Measurements from ENCODE around the gene KCNK6. TPM values are rescaled to one million over a fixed set of nuclear protein-coding genes. Genes with fewer than 3 reads are reported as not detected.

The KCNK6 gene
- total RNA-seq, 1 experiment from 2014 or later, result 6.5 TPM

DNA sequence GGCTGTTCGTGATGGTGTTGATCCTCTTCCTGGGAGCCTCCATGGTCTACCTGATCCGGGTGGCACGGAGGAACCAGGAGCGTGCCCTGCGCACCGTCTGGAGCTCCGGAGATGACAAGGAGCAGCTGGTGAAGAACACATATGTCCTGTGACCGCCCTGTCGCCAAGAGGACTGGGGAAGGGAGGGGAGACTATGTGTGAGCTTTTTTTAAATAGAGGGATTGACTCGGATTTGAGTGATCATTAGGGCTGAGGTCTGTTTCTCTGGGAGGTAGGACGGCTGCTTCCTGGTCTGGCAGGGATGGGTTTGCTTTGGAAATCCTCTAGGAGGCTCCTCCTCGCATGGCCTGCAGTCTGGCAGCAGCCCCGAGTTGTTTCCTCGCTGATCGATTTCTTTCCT, 27.8 kb upstream of the KCNK6 start:
- no peak overlapping the region for H4K8ac ChIP-seq (replicated peaks; ENCODE audit: insufficient read length, low read depth, low read length)
- no peak overlapping the region for H2BK20ac ChIP-seq (ENCODE audit: low read depth, low read length, poor library complexity, severe bottlenecking)
- no peak overlapping the region for H3K9ac ChIP-seq (ENCODE audit: extremely low read depth, insufficient read length, low read length)
- peaks cover 3% of the 10 kb centered on the region in 2 experiments; a peak in 3 of 4 replicates for H3K4me1 Mint-ChIP-seq
- H3K79me2 ChIP-seq (ENCODE audit: insufficient read depth, low read length), result no peaks in the 10 kb centered on the region
- no peak overlapping the region for H3K27ac ChIP-seq (ENCODE audit: insufficient read length, low read depth, low read length)
- H3K23ac ChIP-seq (ENCODE audit: insufficient read length, low read depth, low read length), result no peak overlapping the region
- no peak overlapping the region for H2AFZ ChIP-seq (ENCODE audit: low read length)
- H3K9me3 ChIP-seq (ENCODE audit: control insufficient read depth, low read depth, low read length), result no peaks in the 10 kb centered on the region
- no peak overlapping the region for H3K14ac ChIP-seq (ENCODE audit: insufficient read depth, low read length)
- no peak overlapping the region for H2BK120ac ChIP-seq (ENCODE audit: low read depth, low read length, poor library complexity, severe bottlenecking)
- H2BK5ac ChIP-seq (ENCODE audit: insufficient read length, low read length), result no peak overlapping the region
- H3K27ac Mint-ChIP-seq, result peak overlapping the region in 1 of 3 experiments; percentile 80; a peak in 1 of 7 replicates
- no peak overlapping the region for H4K91ac ChIP-seq (ENCODE audit: insufficient read length, low read depth, low read length)
- no peak for DNase-seq
- H3K23me2 ChIP-seq (ENCODE audit: insufficient read length, low read depth, low read length, poor library complexity, severe bottlenecking), result no peaks in the 10 kb centered on the region
- no peaks in the 10 kb centered on the region for H3K4me1 ChIP-seq (ENCODE audit: insufficient read depth, low read length)
- H3K18ac ChIP-seq (ENCODE audit: insufficient read length, low read depth, low read length), result no peak overlapping the region
- H3K4me2 ChIP-seq (ENCODE audit: insufficient read depth, insufficient read length, low read length), result no peak overlapping the region
- no peak overlapping the region for H3K4me3 Mint-ChIP-seq
- H3K4ac ChIP-seq (ENCODE audit: low read depth, low read length), result no peak overlapping the region
- H2BK15ac ChIP-seq (ENCODE audit: low read depth, low read length), result no peak overlapping the region
- no peak overlapping the region for H2AK5ac ChIP-seq (ENCODE audit: insufficient read length, low read length)
- H3K27me3 Mint-ChIP-seq (ENCODE audit: low read depth), result no peaks in the 10 kb centered on the region
- peaks cover 32 to 59% (median 56%) of the 10 kb centered on the region in 3 experiments; a peak in 6 of 7 replicates for H3K36me3 Mint-ChIP-seq (ENCODE audit: insufficient read depth in 1 of 3, low read depth in 3 of 3)
- TF ChIP-seq, protein P1, sequence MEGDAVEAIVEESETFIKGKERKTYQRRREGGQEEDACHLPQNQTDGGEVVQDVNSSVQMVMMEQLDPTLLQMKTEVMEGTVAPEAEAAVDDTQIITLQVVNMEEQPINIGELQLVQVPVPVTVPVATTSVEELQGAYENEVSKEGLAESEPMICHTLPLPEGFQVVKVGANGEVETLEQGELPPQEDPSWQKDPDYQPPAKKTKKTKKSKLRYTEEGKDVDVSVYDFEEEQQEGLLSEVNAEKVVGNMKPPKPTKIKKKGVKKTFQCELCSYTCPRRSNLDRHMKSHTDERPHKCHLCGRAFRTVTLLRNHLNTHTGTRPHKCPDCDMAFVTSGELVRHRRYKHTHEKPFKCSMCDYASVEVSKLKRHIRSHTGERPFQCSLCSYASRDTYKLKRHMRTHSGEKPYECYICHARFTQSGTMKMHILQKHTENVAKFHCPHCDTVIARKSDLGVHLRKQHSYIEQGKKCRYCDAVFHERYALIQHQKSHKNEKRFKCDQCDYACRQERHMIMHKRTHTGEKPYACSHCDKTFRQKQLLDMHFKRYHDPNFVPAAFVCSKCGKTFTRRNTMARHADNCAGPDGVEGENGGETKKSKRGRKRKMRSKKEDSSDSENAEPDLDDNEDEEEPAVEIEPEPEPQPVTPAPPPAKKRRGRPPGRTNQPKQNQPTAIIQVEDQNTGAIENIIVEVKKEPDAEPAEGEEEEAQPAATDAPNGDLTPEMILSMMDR (conservative IDR thresholded peaks at IDR 0.05), result no peak
- no peaks in the 10 kb centered on the region for H4K20me1 ChIP-seq (ENCODE audit: control insufficient read depth, insufficient read depth, insufficient read length)
- no peaks in the 10 kb centered on the region for H3K79me1 ChIP-seq (ENCODE audit: insufficient read depth, low read depth, low read length, poor library complexity, severe bottlenecking)
- H2BK12ac ChIP-seq (ENCODE audit: insufficient read length, low read depth, low read length), result no peak overlapping the region
- WGBS (ENCODE audit: extremely low coverage, insufficient read length, low lambda C conversion rate), result no CpG with 5 or more reads among the region's 15 CpGs
- 0 out of 5 replicates have a peak, but pooled peaks cover 0 to under 1% of the 10 kb centered on the region in 2 experiments for H3K9me3 Mint-ChIP-seq
- H4K5ac ChIP-seq (ENCODE audit: insufficient read length, low read depth, low read length), result no peak overlapping the region
- no peak overlapping the region for H3K56ac ChIP-seq (ENCODE audit: insufficient read length, low read depth, low read length)
- H3T11ph ChIP-seq (ENCODE audit: low read length), result no peak overlapping the region
- no peaks in the 10 kb centered on the region for H3K27me3 ChIP-seq (ENCODE audit: insufficient read depth, low read length)

Data from H9 (cell line).